Muscle layer of duodenum (tissue), 2 donors: Measurements from ENCODE around the gene NFIA.

Experiments
- H3K27ac ChIP-seq: one replicate; pipeline ENCODE4 v1.7.0; 2013; ENCODE audit warnings: mild to moderate bottlenecking, low read length
- H3K27me3 ChIP-seq: one replicate; pipeline ENCODE4 v1.7.0; 2013; ENCODE audit warnings: low read depth, mild to moderate bottlenecking, control low read depth, low read length
- H3K36me3 ChIP-seq, 2 donors: one replicate each; pipeline ENCODE4 v1.7.0; 2013; ENCODE audit warnings: low read length in 2 of 2, control low read depth in 1 of 2, mild to moderate bottlenecking in 1 of 2; ENCODE audit not compliant: insufficient read depth in 2 of 2, control insufficient read depth in 1 of 2
- H3K4me1 ChIP-seq, 2 donors: one replicate each; pipeline ENCODE4 v1.7.0; 2013; ENCODE audit warnings: low read length in 2 of 2, mild to moderate bottlenecking in 2 of 2, control low read depth in 1 of 2, moderate library complexity in 1 of 2; ENCODE audit not compliant: insufficient read depth in 2 of 2, control insufficient read depth in 1 of 2
- H3K4me3 ChIP-seq, 2 donors: one replicate each; pipeline ENCODE4 v1.7.0; 2013; ENCODE audit warnings: low read length in 2 of 2, low read depth in 1 of 2, mild to moderate bottlenecking in 1 of 2
- H3K9me3 ChIP-seq, 2 donors: one replicate each; pipeline ENCODE4 v1.7.0; 2013; ENCODE audit warnings: low read length in 2 of 2, control low read depth in 1 of 2, mild to moderate bottlenecking in 1 of 2; ENCODE audit not compliant: control insufficient read depth in 1 of 2
- donor health status: healthy.

Gene NFIA

GRCh38 chr1:61181067-61182038, 99.0 kb downstream of the NFIA start:
- no peaks in the 10 kb centered on the region for H3K27me3 ChIP-seq
- H3K27ac ChIP-seq: peak overlapping the region; percentile 47
- H3K4me1 ChIP-seq: peaks cover 17 to 47% of the 10 kb centered on the region in 2 donors
- no peaks in the 10 kb centered on the region for H3K36me3 ChIP-seq
- H3K4me3 ChIP-seq: no peak overlapping the region
- H3K9me3 ChIP-seq: no peaks in the 10 kb centered on the region

GRCh38 chr1:61182049-61182448, 99.7 kb downstream of the NFIA start:
- Histone ChIP-seq H3K4me1 (peaks cover 17 to 52% of the 10 kb centered on the region in 2 donors), H3K36me3 (no peaks in the 10 kb centered on the region), H3K9me3 (no peaks in the 10 kb centered on the region), H3K4me3 (no peak overlapping the region), H3K27ac (peak overlapping the region; percentile 52), H3K27me3 (no peaks in the 10 kb centered on the region)

DNA sequence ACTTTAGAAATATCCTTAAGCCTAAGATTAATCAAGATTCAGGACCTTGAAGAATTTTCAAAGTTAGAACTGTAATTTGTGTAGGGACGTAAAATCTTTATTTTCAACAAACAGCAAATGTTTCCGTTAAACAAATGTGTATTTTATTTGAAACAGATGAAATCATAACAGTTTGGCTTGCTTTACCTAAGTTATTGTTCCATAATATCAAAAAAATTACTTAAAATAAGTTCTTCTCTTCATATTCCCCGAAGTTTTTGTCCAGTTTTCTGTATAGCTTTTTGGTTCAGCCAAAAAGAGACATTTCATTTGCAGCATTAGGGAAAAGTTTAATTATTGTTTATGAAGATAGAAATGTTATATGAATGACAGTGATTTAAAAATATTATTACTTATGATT, 100.1 kb downstream of the NFIA start:
- Histone ChIP-seq H3K9me3 (no peaks in the 10 kb centered on the region), H3K27me3 (no peaks in the 10 kb centered on the region), H3K36me3 (no peaks in the 10 kb centered on the region), H3K27ac (peak overlapping the region; percentile 77), H3K4me3 (no peak overlapping the region), H3K4me1 (peaks cover 17 to 56% of the 10 kb centered on the region in 2 donors)

DNA sequence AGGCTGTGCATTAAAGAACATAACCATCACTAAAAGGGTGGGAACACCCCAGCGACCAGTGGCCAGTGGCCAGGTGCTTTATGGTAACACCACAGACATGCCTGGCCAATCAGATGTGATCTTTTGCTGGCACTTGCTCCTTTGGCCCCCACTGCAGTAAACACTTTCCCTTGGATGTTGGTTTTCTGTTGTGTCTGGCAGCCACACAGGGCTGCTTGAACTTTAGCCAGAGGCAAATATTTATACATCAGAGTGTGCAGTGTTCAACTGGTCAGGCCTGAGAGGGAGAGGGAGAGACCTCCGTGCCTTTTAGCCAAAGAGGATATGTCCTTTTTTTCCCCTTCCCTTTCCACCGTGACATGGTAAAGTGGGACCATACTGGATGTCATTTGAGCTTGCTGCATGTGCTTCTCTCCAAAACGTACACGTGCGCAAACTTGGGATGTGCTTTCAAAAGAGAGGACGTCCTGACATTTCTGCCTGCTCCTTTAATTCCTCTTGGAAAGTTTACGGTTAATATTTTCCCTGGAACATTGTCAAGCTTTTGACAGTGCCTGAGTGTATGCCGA, 101.2 kb downstream of the NFIA start:
- Histone ChIP-seq H3K9me3 (no peaks in the 10 kb centered on the region), H3K4me3 (peak overlapping the region; percentile 54 to 62), H3K36me3 (no peaks in the 10 kb centered on the region), H3K4me1 (peaks cover 17 to 54% of the 10 kb centered on the region in 2 donors), H3K27ac (peak overlapping the region; percentile 77), H3K27me3 (no peaks in the 10 kb centered on the region)

GRCh38 chr1:61184040-61184713, 101.8 kb downstream of the NFIA start:
- no peaks in the 10 kb centered on the region for H3K9me3 ChIP-seq
- peak overlapping the region; percentile 77 for H3K27ac ChIP-seq
- peak overlapping the region; percentile 54 to 62 for H3K4me3 ChIP-seq
- H3K27me3 ChIP-seq: no peaks in the 10 kb centered on the region
- peaks cover 21 to 54% of the 10 kb centered on the region in 2 donors for H3K4me1 ChIP-seq
- no peaks in the 10 kb centered on the region for H3K36me3 ChIP-seq

- Histone ChIP-seq H3K4me3 (peak overlapping the region; percentile 54 to 62), H3K27me3 (no peaks in the 10 kb centered on the region), H3K9me3 (no peaks in the 10 kb centered on the region), H3K4me1 (peaks cover 21 to 54% of the 10 kb centered on the region in 2 donors), H3K36me3 (no peaks in the 10 kb centered on the region), H3K27ac (peak overlapping the region; percentile 77)
These were observed 102.3 kb downstream of the NFIA start for GRCh38 chr1:61184714-61185106.

DNA sequence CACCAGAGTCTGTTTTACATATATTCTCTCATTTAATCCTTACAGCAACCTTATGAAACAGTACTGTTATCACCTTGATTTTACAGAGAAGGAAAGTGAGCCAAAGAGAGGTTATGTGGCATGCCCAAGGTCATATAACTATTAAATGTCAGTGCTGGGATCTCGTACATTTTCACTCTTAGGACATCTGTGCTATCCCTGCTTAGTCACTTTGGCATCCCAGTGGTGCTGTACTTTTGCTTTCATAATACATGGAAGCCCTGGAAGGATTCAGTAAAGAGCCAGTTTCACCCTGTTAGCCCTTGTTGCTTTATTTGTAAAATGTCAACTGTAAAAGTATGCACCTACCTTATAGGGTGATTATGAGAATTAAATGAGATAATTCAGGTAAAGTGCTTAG, 104.4 kb downstream of the NFIA start:
- Histone ChIP-seq H3K9me3 (no peaks in the 10 kb centered on the region), H3K36me3 (no peaks in the 10 kb centered on the region), H3K4me1 (peaks cover 21 to 52% of the 10 kb centered on the region in 2 donors), H3K4me3 (no peak overlapping the region), H3K27me3 (no peaks in the 10 kb centered on the region), H3K27ac (peak overlapping the region; percentile 10)

GRCh38 chr1:61187352-61188086, 105.2 kb downstream of the NFIA start:
- H3K4me1 ChIP-seq: peaks cover 21 to 57% of the 10 kb centered on the region in 2 donors
- peak overlapping the region; percentile 10 for H3K27ac ChIP-seq
- H3K36me3 ChIP-seq: no peaks in the 10 kb centered on the region
- no peak overlapping the region for H3K4me3 ChIP-seq
- no peaks in the 10 kb centered on the region for H3K9me3 ChIP-seq
- no peaks in the 10 kb centered on the region for H3K27me3 ChIP-seq

- H3K27me3 ChIP-seq: no peaks in the 10 kb centered on the region
- no peaks in the 10 kb centered on the region for H3K36me3 ChIP-seq
- H3K9me3 ChIP-seq: no peaks in the 10 kb centered on the region
- H3K4me1 ChIP-seq: peaks cover 7 to 48% of the 10 kb centered on the region in 2 donors
- no peak overlapping the region for H3K4me3 ChIP-seq
- H3K27ac ChIP-seq: no peak overlapping the region
These were observed 107.8 kb downstream of the NFIA start for GRCh38 chr1:61190153-61190552.

DNA sequence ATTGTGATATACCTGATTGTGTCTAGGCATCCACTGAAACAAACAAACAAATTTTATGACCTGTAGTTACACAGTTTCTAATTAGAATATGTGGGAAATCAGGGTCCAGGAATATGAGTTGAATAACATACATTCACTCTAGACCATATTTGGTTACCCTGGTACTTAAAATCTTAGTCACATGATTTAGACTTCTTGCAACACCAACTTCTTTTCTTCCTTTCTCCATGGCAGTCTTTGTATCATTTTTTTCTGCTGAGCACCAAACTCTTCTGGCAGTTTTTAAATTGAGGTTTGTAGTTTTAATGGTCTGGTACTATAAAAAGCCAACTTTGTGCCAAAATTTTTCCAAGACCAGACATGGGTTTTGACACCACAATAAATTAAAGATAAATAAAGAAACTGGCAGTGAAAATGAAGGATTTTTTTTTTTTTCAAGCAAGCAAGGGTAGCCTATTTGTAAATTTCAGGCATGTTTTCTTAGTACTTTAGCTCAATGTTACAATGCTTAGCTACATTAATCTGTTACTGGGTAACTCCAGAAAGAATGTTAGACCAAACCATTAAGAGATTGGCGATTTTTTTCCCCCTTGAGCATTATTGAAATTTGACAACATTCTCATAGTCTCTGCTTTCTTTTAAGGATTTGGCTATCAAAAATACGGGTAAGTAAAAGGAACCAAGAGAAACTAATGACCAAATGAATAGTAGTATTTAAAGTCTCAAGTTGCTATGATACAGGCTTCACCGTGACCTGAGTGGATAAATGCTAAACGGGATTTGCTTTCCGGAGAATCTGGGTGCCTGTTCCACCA, 108.5 kb downstream of the NFIA start:
- Histone ChIP-seq H3K27me3 (no peaks in the 10 kb centered on the region), H3K9me3 (no peaks in the 10 kb centered on the region), H3K4me1 (peaks cover 4 to 41% of the 10 kb centered on the region in 2 donors), H3K36me3 (no peaks in the 10 kb centered on the region), H3K27ac (peak overlapping the region; percentile 19), H3K4me3 (no peak overlapping the region)
